ENCODE results near the gene POLD2.

DNA sequence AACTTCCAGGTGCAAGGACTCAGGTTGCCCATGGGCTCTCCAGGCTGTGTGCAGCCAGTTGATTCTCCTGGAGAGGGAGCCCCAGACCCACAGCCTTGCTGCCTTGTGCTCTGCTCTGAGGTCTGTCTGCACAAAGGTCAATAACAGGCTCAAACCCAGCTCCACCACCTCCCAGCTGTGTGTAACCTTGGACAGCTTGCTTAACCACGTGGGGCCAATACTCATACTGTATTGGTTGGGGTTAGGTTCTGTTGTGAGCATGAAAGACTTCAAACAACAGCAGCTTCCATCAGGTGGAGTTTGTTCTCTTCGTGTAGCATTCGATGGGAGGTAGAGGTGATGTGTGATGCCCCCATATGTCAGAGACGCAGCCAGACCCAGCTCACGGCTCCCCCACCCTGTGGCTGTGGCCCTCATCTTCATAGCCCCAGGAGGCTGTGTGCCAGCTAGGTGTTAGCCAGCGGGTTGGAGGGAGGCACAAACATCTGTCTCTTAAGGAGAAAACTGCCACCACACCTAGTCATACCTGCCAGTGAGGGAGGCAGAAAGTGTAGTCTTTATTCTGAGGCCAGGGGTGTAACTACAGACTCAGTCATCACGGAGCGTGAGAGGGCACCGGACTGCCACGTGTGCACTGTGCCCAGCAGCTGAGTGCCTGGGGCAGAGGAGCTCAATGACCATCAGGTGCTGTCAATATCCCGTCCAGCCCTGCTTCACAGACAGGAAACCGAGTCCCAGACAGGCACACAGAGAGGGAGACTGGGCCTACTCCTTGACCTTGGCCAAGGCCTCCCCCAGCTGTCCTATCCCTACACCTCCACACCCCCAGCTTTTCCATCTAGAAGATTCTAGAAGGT, 8.1 kb upstream of the POLD2 start:
- no peak for TF ChIP-seq SRF (IDR thresholded peaks at IDR 0.05; ENCODE audit: low read depth, low read length)
- TF ChIP-seq CTCF (IDR thresholded peaks at IDR 0.05; ENCODE audit: control extremely low read depth in 1 of 3, insufficient read depth in 1 of 3, low read depth in 1 of 3, low read length in 3 of 3): peak; percentile 66 to 75 (median 68)

Data from H1 (cell line).